HFFc6 (cell line): ENCODE results near the gene AHCYL1. TPM values are rescaled to one million over a fixed set of nuclear protein-coding genes. Genes with fewer than 3 reads are reported as not detected.
A peak's percentile ranks its signal among the peaks of the same experiment; 100 is the strongest.

Experiments used
- DNase-seq: peaks from one replicate; pipeline ENCODE4 v3.0.0-alpha.2; 2018
- H3K27ac Mint-ChIP-seq: 2 replicates; pipeline ENCODE4 v1.8.0; 2020; ENCODE audit warnings: mild to moderate bottlenecking, mixed read lengths
- H3K27me3 Mint-ChIP-seq: 2 replicates; pipeline ENCODE4 v1.8.0; 2021; ENCODE audit warnings: mild to moderate bottlenecking, moderate library complexity, mixed read lengths; ENCODE audit not compliant: insufficient read depth
- H3K36me3 Mint-ChIP-seq: 2 replicates; pipeline ENCODE4 v1.8.0; 2021; ENCODE audit warnings: low read depth, mixed read lengths
- H3K4me1 Mint-ChIP-seq: 2 replicates; pipeline ENCODE4 v1.8.0; 2020; ENCODE audit warnings: low read depth, mixed read lengths
- H3K4me3 Mint-ChIP-seq: 2 replicates; pipeline ENCODE4 v1.8.0; 2020; ENCODE audit warnings: mild to moderate bottlenecking, moderate library complexity, mixed read lengths
- H3K9me3 Mint-ChIP-seq: 2 replicates; pipeline ENCODE4 v1.8.0; 2020; ENCODE audit warnings: mild to moderate bottlenecking, mixed read lengths
- CTCF ChIP-seq: fragments of 200-600 bp; sonication (generic); IDR thresholded peaks from 2 replicates; pipeline ENCODE4 v1.5.0; 2021; ENCODE audit warnings: antibody characterized with exemption, mild to moderate bottlenecking
- total RNA-seq, 6 experiments: library from RNA; stranded (reverse); fragmentation: NEBNext Ultra II Directional; extraction: Animal tissue kit (Norgen Biotek cat#: 25700); gene quantifications; 2 replicates in 1 of 6; 3 replicates in 5 of 6; pipeline ENCODE4 v1.2.3, GENCODE V29; 2021

The AHCYL1 gene
- total RNA-seq, 6 experiments from 2014 or later: 73.4 to 87.1 (median 74.7) TPM

GRCh38 chr1:110005971-110006370, 21.4 kb downstream of the AHCYL1 start:
- DNase-seq: peak; percentile 41
- Mint-ChIP-seq H3K27me3 (no peaks in the 10 kb centered on the region; the same call in 1 of the 2 replicates), H3K36me3 (peaks cover 18% of the 10 kb centered on the region), H3K27ac (peak overlapping the region; percentile 90), H3K4me3 (peak overlapping the region; percentile 85), H3K9me3 (no peaks in the 10 kb centered on the region), H3K4me1 (peaks cover 59% of the 10 kb centered on the region)
- no peak for TF ChIP-seq CTCF

DNA sequence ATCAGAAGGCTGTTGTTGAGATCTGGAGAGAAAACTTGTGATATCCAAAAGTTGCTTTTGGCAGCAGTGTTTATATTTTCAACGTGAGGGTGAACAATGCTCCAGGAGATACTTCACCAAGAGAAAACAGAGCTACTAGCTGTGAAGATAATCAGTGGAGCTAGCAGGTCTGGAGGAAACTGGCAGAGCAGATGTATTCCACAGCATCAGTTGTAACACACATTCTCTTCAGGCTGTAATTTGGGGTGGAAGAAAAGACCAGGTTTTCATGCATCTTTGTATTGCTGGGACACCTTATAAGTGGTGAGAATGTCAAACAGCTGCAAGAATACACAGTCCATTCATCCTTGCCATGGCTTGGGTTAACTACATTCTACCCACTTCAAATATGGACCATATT, 22.0 kb downstream of the AHCYL1 start:
- no peak for DNase-seq
- Mint-ChIP-seq H3K9me3 (no peaks in the 10 kb centered on the region), H3K4me3 (peak overlapping the region; percentile 85), H3K27me3 (no peaks in the 10 kb centered on the region; the same call in 1 of the 2 replicates), H3K27ac (peak overlapping the region; percentile 90; the same call in 1 of the 2 replicates), H3K36me3 (peaks cover 20% of the 10 kb centered on the region), H3K4me1 (peaks cover 62% of the 10 kb centered on the region)
- no peak for TF ChIP-seq CTCF

- no peak for TF ChIP-seq CTCF
- Mint-ChIP-seq H3K27me3 (no peaks in the 10 kb centered on the region; the same call in 1 of the 2 replicates), H3K36me3 (peaks cover 26% of the 10 kb centered on the region), H3K4me1 (peaks cover 61% of the 10 kb centered on the region), H3K27ac (no peak overlapping the region), H3K4me3 (no peak overlapping the region), H3K9me3 (no peaks in the 10 kb centered on the region)
- DNase-seq: no peak
Observed at GRCh38 chr1:110007046-110007830, 22.7 kb downstream of the AHCYL1 start.

GRCh38 chr1:110008971-110009565, 24.5 kb downstream of the AHCYL1 start:
- Mint-ChIP-seq H3K4me1 (peaks cover 43% of the 10 kb centered on the region), H3K9me3 (no peaks in the 10 kb centered on the region), H3K27me3 (no peaks in the 10 kb centered on the region; the same call in 1 of the 2 replicates), H3K36me3 (peaks cover 33% of the 10 kb centered on the region), H3K4me3 (no peak overlapping the region), H3K27ac (no peak overlapping the region)
- no peak for DNase-seq
- TF ChIP-seq CTCF: no peak

DNA sequence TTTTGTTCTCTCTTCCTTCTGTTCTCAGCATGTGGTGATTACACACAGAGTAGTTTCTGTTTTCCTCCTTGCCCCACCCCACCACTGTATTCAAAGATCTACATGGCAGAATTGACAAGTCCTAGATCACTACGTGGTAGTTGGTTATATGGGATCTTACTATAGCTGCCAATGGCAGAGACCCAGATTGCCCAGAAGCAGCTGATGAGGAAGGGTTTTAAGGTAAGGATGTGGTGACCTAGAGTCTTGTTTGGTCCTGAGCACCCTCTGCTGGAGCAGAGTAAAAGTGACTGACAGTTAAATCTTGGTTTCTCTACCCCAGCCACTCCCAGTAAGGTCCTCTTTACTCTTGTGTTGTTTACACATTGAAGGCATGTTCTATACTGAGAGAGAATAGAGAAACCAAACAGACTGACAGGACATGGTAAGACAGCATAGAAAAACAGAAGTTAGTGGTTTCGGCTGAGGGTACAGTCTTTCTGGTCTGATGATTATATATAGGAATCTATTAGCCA, 27.0 kb downstream of the AHCYL1 start:
- Mint-ChIP-seq H3K27ac (peak overlapping the region; percentile 59; the same call in 1 of the 2 replicates), H3K36me3 (peaks cover 48% of the 10 kb centered on the region), H3K4me1 (peaks cover 18% of the 10 kb centered on the region), H3K4me3 (no peak overlapping the region), H3K27me3 (no peaks in the 10 kb centered on the region), H3K9me3 (no peaks in the 10 kb centered on the region)
- TF ChIP-seq CTCF: peak; percentile 81
- peak; percentile 55 for DNase-seq
